GM23338 (cell line): ENCODE results near the gene UBE2S.

Experiments
- CREB1 ChIP-seq: fragments of 250-450 bp; sonication (Bioruptor Pico); IDR thresholded peaks from 2 replicates; pipeline ENCODE4 v1.5.0; 2020; ENCODE audit warnings: low read depth, mild to moderate bottlenecking, moderate library complexity
- CTCF ChIP-seq, 2 experiments: fragments of 200-600 bp in 1 of 2; sonication (generic) in 1 of 2; conservative IDR thresholded peaks; 2 replicates each; pipeline versions ENCODE4 v1.5.1 to v1.6.1; 2016 to 2017; ENCODE audit warnings: antibody characterized with exemption in 2 of 2, low read depth in 2 of 2, mild to moderate bottlenecking in 2 of 2, moderate library complexity in 1 of 2
- ETS1 ChIP-seq: IDR thresholded peaks from 2 replicates; pipeline ENCODE4 v1.6.1; 2016; ENCODE audit warnings: antibody characterized with exemption
- EZH2 ChIP-seq: fragments of 200-600 bp; sonication (generic); IDR thresholded peaks from one replicate; pipeline ENCODE4 v1.8.0; 2017; ENCODE audit warnings: antibody characterized with exemption, mild to moderate bottlenecking, low read depth; ENCODE audit not compliant: unreplicated experiment
- EZH2phosphoT487 ChIP-seq: fragments of 200-600 bp; sonication (generic); IDR thresholded peaks from one replicate; pipeline ENCODE4 v1.8.1; 2018; ENCODE audit warnings: antibody characterized with exemption; ENCODE audit not compliant: unreplicated experiment
- JUNB ChIP-seq: IDR thresholded peaks from one replicate; pipeline ENCODE4 v1.6.1; 2016; ENCODE audit warnings: antibody characterized with exemption; ENCODE audit not compliant: unreplicated experiment
- POLR2AphosphoS5 ChIP-seq: IDR thresholded peaks from 2 replicates; pipeline ENCODE4 v1.6.1; 2016; ENCODE audit warnings: antibody characterized with exemption, low read depth
- REST ChIP-seq: IDR thresholded peaks from one replicate; pipeline ENCODE4 v1.6.1; 2018; ENCODE audit warnings: antibody characterized with exemption; ENCODE audit not compliant: unreplicated experiment
- STAT1 ChIP-seq: IDR thresholded peaks from one replicate; pipeline ENCODE4 v1.6.1; 2016; ENCODE audit warnings: antibody characterized with exemption; ENCODE audit not compliant: unreplicated experiment
- ZNF331 ChIP-seq: fragments of 250-450 bp; sonication (Bioruptor Pico); IDR thresholded peaks from 2 replicates; pipeline ENCODE4 v1.5.0; 2020; ENCODE audit warnings: low read depth, mild to moderate bottlenecking, moderate library complexity

GRCh38 chr19:55407800-55408532 is 378 bp upstream of the UBE2S start:
- TF ChIP-seq CTCF (conservative IDR thresholded peaks at IDR 0.05; ENCODE audit: low read depth in 2 of 2) (no peak), REST (no peak), STAT1 (no peak), EZH2 (no peak), POLR2AphosphoS5 (no peak), EZH2phosphoT487 (no peak), ETS1 (no peak), CREB1 (CRISPR knock-in tag) (peak; percentile 95), ZNF331 (no peak), JUNB (no peak)
